ENCODE results near the gene LIPI. TPM values are rescaled to one million over a fixed set of nuclear protein-coding genes. Genes with fewer than 3 reads are reported as not detected.

LIPI gene
- total and polyA plus RNA-seq, 2 experiments from 2014 or later: not detected

DNA sequence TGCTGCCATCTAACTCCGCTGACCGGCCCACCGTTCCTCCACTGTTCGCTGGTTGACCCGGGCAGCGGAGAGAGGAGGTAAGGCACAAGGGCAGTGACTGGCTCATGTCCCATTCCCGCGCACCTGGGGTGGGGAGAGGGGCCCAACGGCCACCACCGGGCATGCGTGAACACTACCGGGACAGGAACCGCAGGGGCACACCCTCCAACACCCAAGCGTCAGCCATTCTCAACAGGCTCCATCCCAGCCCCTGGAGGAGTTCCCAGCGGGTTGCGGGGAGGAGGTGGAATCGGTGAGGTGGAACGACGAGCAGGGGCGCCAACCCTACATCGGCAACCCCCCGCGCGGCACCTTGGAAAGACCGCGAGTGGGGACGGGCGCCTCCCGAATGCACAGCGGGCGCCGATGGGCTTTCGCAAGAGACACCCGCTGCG, 126.7 kb downstream of the LIPI start (continued):
- TF ChIP-seq ETS1 (IDR thresholded peaks at IDR 0.05) (no peak), ZNF331 (CRISPR knock-in tag; IDR thresholded peaks at IDR 0.05; ENCODE audit: low read depth) (no peak), POLR2AphosphoS5 (IDR thresholded peaks at IDR 0.05; ENCODE audit: low read depth) (no peak), STAT1 (IDR thresholded peaks at IDR 0.05; ENCODE audit: unreplicated experiment) (no peak), CREB1 (CRISPR knock-in tag; IDR thresholded peaks at IDR 0.05; ENCODE audit: low read depth) (no peak)

DNA sequence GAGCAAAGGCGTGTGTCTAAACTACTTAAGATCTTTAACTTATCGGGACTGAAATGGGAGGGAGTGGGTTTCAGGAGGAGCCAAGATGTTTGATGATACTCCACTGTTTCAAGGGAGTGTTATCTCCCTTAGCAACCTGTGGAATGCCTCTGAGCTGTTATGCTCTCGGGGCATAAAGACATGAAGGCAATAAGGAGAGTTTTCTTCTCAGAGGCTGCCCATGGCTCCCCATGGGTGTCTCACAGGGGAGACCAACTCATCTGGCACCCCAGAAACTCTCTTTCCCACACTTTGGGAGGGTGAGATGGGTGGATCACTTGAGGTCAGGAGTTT, 130.0 kb downstream of the LIPI start:
- Histone ChIP-seq H3K4me2 (no peak overlapping the region), H3K4me3 (no peak overlapping the region), H2AFZ (peak overlapping the region; percentile 66; the same call in 1 of the 2 replicates), H3K27me3 (ENCODE audit: insufficient read depth) (no peaks in the 10 kb centered on the region), H3K27ac (ENCODE audit: low read depth) (no peak overlapping the region), H3F3A (replicated peaks; ENCODE audit: low read depth) (no peaks in the 10 kb centered on the region), H3K9me2 (ENCODE audit: insufficient read depth) (no peaks in the 10 kb centered on the region), H3K36me3 (ENCODE audit: insufficient read depth) (no peaks in the 10 kb centered on the region), H3K4me1 (ENCODE audit: insufficient read depth) (no peaks in the 10 kb centered on the region), H3K79me2 (replicated peaks; ENCODE audit: insufficient read depth) (no peaks in the 10 kb centered on the region), H4K20me1 (replicated peaks; ENCODE audit: insufficient read depth) (no peaks in the 10 kb centered on the region)
- DNase-seq (ENCODE audit: low spot score) (no peak), ATAC-seq (no peak)
- Mint-ChIP-seq H3K4me1 (peaks cover 15% of the 10 kb centered on the region), H3K36me3 (ENCODE audit: low read depth) (no peaks in the 10 kb centered on the region), H3K27ac (no peak overlapping the region), H3K27me3 (ENCODE audit: insufficient read depth, low read depth, poor library complexity) (peaks cover 5% of the 10 kb centered on the region), H3K4me3 (no peak overlapping the region), H3K9me3 (no peaks in the 10 kb centered on the region; the same call in 2 of the 3 replicates)
- TF ChIP-seq, protein P1, sequence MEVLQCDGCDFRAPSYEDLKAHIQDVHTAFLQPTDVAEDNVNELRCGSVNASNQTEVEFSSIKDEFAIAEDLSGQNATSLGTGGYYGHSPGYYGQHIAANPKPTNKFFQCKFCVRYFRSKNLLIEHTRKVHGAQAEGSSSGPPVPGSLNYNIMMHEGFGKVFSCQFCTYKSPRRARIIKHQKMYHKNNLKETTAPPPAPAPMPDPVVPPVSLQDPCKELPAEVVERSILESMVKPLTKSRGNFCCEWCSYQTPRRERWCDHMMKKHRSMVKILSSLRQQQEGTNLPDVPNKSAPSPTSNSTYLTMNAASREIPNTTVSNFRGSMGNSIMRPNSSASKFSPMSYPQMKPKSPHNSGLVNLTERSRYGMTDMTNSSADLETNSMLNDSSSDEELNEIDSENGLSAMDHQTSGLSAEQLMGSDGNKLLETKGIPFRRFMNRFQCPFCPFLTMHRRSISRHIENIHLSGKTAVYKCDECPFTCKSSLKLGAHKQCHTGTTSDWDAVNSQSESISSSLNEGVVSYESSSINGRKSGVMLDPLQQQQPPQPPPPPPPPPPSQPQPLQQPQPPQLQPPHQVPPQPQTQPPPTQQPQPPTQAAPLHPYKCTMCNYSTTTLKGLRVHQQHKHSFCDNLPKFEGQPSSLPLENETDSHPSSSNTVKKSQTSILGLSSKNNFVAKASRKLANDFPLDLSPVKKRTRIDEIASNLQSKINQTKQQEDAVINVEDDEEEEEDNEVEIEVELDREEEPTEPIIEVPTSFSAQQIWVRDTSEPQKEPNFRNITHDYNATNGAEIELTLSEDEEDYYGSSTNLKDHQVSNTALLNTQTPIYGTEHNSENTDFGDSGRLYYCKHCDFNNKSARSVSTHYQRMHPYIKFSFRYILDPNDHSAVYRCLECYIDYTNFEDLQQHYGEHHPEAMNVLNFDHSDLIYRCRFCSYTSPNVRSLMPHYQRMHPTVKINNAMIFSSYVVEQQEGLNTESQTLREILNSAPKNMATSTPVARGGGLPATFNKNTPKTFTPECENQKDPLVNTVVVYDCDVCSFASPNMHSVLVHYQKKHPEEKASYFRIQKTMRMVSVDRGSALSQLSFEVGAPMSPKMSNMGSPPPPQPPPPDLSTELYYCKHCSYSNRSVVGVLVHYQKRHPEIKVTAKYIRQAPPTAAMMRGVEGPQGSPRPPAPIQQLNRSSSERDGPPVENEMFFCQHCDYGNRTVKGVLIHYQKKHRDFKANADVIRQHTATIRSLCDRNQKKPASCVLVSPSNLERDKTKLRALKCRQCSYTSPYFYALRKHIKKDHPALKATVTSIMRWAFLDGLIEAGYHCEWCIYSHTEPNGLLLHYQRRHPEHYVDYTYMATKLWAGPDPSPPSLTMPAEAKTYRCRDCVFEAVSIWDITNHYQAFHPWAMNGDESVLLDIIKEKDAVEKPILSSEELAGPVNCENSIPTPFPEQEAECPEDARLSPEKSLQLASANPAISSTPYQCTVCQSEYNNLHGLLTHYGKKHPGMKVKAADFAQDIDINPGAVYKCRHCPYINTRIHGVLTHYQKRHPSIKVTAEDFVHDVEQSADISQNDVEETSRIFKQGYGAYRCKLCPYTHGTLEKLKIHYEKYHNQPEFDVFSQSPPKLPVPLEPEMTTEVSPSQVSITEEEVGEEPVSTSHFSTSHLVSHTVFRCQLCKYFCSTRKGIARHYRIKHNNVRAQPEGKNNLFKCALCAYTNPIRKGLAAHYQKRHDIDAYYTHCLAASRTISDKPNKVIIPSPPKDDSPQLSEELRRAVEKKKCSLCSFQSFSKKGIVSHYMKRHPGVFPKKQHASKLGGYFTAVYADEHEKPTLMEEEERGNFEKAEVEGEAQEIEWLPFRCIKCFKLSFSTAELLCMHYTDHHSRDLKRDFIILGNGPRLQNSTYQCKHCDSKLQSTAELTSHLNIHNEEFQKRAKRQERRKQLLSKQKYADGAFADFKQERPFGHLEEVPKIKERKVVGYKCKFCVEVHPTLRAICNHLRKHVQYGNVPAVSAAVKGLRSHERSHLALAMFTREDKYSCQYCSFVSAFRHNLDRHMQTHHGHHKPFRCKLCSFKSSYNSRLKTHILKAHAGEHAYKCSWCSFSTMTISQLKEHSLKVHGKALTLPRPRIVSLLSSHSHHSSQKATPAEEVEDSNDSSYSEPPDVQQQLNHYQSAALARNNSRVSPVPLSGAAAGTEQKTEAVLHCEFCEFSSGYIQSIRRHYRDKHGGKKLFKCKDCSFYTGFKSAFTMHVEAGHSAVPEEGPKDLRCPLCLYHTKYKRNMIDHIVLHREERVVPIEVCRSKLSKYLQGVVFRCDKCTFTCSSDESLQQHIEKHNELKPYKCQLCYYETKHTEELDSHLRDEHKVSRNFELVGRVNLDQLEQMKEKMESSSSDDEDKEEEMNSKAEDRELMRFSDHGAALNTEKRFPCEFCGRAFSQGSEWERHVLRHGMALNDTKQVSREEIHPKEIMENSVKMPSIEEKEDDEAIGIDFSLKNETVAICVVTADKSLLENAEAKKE (CRISPR knock-in tag; IDR thresholded peaks at IDR 0.05): no peak
- no peak for TF ChIP-seq EZH2phosphoT487 (IDR thresholded peaks at IDR 0.05; ENCODE audit: unreplicated experiment)
- TF ChIP-seq, protein P2, sequence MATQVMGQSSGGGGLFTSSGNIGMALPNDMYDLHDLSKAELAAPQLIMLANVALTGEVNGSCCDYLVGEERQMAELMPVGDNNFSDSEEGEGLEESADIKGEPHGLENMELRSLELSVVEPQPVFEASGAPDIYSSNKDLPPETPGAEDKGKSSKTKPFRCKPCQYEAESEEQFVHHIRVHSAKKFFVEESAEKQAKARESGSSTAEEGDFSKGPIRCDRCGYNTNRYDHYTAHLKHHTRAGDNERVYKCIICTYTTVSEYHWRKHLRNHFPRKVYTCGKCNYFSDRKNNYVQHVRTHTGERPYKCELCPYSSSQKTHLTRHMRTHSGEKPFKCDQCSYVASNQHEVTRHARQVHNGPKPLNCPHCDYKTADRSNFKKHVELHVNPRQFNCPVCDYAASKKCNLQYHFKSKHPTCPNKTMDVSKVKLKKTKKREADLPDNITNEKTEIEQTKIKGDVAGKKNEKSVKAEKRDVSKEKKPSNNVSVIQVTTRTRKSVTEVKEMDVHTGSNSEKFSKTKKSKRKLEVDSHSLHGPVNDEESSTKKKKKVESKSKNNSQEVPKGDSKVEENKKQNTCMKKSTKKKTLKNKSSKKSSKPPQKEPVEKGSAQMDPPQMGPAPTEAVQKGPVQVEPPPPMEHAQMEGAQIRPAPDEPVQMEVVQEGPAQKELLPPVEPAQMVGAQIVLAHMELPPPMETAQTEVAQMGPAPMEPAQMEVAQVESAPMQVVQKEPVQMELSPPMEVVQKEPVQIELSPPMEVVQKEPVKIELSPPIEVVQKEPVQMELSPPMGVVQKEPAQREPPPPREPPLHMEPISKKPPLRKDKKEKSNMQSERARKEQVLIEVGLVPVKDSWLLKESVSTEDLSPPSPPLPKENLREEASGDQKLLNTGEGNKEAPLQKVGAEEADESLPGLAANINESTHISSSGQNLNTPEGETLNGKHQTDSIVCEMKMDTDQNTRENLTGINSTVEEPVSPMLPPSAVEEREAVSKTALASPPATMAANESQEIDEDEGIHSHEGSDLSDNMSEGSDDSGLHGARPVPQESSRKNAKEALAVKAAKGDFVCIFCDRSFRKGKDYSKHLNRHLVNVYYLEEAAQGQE (IDR thresholded peaks at IDR 0.05; ENCODE audit: unreplicated experiment): no peak
- no peak for TF ChIP-seq EZH2 (IDR thresholded peaks at IDR 0.05; ENCODE audit: low read depth, unreplicated experiment)
- TF ChIP-seq JUNB (IDR thresholded peaks at IDR 0.05; ENCODE audit: unreplicated experiment): no peak
- TF ChIP-seq CREB1 (CRISPR knock-in tag; IDR thresholded peaks at IDR 0.05; ENCODE audit: low read depth): no peak
- no peak for TF ChIP-seq ZNF331 (CRISPR knock-in tag; IDR thresholded peaks at IDR 0.05; ENCODE audit: low read depth)
- TF ChIP-seq STAT1 (IDR thresholded peaks at IDR 0.05; ENCODE audit: unreplicated experiment): no peak
- no peak for TF ChIP-seq NANOG (IDR thresholded peaks at IDR 0.05; ENCODE audit: borderline replicate concordance)
- TF ChIP-seq, protein P3, sequence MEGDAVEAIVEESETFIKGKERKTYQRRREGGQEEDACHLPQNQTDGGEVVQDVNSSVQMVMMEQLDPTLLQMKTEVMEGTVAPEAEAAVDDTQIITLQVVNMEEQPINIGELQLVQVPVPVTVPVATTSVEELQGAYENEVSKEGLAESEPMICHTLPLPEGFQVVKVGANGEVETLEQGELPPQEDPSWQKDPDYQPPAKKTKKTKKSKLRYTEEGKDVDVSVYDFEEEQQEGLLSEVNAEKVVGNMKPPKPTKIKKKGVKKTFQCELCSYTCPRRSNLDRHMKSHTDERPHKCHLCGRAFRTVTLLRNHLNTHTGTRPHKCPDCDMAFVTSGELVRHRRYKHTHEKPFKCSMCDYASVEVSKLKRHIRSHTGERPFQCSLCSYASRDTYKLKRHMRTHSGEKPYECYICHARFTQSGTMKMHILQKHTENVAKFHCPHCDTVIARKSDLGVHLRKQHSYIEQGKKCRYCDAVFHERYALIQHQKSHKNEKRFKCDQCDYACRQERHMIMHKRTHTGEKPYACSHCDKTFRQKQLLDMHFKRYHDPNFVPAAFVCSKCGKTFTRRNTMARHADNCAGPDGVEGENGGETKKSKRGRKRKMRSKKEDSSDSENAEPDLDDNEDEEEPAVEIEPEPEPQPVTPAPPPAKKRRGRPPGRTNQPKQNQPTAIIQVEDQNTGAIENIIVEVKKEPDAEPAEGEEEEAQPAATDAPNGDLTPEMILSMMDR (conservative IDR thresholded peaks at IDR 0.05; ENCODE audit: low read depth in 2 of 2): no peak
- no peak for TF ChIP-seq POLR2AphosphoS5 (IDR thresholded peaks at IDR 0.05; ENCODE audit: low read depth)
- TF ChIP-seq ZNF114 (CRISPR knock-in tag; IDR thresholded peaks at IDR 0.05): no peak

All from GM23338 (cell line).